ENCODE measurements around the gene CCDC6.
"Not testable (repeated sequence)": the region's sequence is repeated elsewhere in the genome, so short reads cannot be mapped to it uniquely, and the experiment has no call there.

The CCDC6 gene

DNA sequence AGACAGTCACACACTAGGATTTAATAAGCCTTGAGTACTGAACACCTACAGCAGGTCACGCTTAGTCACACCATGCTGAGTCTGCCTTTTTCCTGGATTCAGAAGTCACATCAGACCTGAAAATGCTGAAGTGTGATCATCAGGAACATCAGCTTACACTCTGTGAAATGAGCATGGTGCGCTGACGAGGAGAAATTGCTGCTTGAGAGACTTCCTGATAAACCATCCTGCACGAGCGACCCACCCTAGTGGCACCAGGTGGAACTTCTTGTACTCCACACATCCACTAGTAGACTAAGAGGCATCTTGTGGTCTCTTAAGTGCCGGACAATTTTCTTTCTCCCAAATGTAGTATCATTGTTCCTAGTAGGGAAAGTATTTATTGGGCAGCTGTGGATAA is 101.3 kb downstream of the CCDC6 start:
- DNase-seq, result peak; percentile 2

DNA sequence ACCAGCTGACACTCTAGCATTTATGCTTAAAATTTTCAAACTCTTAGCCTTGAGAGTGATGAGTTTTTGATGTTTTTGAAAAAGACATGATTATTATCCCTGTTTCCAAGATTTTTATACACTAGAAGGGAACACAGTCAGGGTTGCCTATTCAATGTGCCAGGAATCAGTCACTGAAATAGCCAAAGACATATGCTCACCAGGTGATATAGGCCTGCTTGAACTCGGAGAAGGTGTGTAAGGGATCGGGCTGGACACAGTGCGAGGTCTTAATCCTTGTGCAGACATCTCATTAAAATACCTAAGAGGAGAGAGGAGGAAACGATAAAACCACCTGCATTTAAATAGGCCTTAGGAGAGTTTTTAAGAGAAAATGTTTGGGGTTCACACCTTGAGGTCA is 102.1 kb downstream of the CCDC6 start:
- no peak for DNase-seq

DNA sequence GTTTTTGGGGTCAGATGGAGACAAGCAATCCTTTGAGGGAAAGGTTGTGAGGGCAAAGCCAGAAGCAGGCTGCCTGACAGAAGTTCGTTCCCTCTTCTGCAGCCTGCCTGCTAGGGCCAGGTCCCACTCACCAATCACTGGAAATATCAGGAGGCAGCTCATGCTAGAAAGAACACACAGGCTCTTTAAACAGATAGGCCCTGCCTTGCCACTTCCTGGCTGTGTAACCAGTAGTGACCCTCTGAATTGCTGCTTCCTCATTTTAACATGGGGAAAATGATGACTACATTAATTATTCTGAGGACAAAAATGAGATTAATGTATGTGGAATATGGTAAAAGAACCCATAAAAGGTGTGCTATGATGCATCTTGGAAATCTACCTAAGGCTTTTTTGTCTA is 102.6 kb downstream of the CCDC6 start:
- no peak for DNase-seq

DNA sequence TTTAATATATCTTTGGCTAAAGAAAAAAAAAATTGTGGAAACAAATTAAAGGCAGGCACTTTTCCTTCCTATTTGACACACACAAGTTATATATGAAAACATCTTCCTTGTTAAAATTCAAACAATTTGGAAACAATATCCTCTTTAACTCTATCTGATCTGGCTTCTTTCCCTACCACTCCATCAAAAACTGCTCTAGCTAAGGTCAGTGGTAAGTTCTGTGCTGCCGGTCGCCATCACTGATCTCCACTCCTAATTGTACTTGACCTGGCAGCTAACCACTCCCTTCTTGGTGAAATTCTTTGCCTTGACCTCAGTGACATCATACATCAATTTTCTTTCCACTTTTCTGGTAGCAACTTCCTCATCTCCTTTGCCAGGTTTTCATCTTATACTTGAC is 105.2 kb downstream of the CCDC6 start:
- DNase-seq, result no peak

DNA sequence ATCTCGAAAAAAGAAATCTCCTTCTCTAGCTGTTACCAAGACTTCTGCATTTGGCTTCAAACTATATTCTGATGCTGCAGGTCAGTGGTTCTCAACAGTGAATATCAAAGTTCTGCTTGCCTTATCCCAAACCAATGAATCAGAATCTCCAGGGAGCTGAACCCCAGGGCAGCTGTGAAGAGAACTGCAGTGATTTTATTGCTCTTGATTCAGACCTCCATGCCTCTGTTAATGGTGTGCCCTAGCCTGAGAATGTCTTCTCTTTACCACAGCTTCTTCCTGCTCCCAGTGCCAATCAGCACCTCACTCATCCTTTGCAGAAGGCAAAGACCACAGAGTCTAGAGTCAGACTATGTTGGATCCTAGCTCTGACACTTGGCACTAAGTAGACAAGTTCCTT is 106.9 kb downstream of the CCDC6 start:
- DNase-seq, result no peak

DNA sequence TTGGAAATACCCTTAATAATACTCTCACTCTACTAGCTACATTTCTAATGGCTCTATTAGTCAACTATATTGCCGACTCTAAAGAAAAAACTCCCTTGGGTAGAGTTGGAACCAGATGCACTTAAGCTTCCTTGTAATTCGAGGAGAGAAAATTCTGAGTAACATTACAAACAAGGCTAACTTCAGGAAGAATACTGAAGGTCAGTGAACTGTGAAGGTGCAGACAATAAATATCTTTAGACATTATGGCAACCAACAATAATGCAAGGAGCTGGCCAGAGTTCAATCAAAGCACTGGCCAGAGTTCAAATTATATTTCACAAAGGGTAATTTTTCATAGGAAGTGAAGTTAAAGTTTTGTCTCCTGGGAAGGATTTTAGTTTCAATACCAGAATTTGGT is 112.4 kb downstream of the CCDC6 start:
- DNase-seq, result no peak

- DNase-seq, result no peak
Measured at GRCh38 chr10:59792812-59793211, 113.5 kb downstream of the CCDC6 start.

DNA sequence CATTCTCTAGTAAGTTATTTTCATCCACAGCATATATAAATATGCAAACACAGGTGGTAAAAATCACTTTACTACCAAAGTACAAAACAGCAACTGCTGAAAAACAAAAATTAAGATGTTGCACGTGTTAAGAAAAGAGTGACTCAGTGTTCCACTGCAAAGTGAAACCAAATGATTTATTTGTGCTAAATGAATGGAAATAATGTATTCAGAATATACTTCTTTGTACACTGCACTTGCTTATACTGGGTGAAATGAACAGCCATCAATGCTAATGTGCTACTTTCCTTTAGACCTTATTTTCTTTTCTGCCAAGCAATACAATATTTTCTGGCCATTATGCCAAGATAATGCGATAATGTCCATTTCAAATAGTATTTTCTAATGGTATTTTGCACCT is 114.8 kb downstream of the CCDC6 start:
- no peak for DNase-seq

DNA sequence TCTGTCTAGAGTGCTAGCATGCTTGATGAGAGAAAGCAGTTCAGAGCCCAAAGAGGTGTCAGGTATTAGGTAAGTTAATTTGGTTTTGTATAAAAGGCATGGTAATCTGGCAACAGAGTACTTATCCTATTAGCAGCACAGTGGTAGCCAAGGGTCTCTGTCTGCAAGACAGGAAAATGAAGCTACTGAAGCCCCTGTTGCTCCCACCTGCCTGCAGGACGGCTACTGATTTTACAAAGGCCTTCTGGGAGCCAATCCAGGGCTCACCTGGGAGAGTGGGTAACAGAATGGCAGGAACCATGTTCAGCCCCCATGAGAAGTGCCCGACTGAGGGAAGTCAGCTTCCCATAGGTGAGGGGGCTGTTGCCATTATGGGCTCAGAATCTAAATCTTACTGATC is 116.3 kb downstream of the CCDC6 start:
- DNase-seq, result not testable (repeated sequence)

DNA sequence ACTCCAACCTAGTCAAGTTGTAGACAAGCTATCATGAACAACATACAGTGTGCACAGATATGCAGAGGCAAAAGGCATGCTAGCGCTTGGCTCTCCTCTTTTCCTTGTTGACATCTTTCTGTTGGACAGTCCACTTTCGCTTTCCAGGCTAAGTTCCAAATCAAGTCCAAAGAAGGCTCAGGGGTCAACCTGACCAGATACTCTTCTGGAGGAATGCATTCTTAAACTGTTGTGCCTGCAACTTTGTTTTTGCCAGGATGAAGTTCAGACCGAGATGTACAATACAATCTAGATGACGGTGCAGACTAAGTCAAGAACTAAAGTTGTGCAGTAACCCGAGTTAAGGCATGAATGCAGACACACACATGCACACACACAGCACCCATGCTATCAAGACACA is 117.4 kb downstream of the CCDC6 start:
- not testable (repeated sequence) for DNase-seq

DNA sequence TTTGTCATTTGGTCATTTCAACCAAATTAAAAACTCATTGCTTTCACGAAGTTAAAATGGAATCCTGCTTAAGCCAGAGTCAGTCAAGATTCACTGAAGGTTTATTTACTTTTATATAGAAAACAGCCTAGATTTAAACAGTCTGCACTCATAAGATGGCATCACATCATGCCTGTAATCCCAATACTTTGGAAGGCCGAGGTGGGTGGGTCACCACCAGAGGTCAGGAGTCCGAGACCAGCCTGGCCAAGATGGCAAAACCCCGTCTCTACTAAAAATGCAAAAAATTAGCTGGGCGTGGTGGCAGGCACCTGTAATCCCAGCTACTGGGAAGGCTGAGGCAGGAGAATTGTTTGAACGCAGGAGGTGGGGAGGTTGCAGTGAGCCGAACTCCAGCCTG is 119.3 kb downstream of the CCDC6 start:
- not testable (repeated sequence) for DNase-seq

DNA sequence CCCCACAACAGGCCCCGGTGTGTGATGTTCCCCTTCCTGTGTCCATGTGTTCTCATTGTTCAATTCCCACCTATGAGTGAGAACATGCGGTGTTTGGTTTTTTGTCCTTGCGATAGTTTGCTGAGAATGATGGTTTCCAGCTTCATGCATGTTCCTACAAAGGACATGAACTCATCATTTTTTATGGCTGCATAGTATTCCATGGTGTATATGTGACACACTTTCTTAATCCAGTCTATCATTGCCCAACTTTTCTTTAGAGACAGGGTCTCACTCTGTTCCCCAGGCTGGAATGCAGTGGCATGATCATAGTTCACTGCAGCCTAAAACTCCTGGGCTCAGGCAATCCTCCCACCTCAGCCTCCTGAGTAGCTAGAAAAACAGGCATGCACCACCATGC is 120.9 kb downstream of the CCDC6 start:
- not testable (repeated sequence) for DNase-seq

GRCh38 chr10:59781511-59781910 is 124.8 kb downstream of the CCDC6 start:
- no peak for DNase-seq

DNA sequence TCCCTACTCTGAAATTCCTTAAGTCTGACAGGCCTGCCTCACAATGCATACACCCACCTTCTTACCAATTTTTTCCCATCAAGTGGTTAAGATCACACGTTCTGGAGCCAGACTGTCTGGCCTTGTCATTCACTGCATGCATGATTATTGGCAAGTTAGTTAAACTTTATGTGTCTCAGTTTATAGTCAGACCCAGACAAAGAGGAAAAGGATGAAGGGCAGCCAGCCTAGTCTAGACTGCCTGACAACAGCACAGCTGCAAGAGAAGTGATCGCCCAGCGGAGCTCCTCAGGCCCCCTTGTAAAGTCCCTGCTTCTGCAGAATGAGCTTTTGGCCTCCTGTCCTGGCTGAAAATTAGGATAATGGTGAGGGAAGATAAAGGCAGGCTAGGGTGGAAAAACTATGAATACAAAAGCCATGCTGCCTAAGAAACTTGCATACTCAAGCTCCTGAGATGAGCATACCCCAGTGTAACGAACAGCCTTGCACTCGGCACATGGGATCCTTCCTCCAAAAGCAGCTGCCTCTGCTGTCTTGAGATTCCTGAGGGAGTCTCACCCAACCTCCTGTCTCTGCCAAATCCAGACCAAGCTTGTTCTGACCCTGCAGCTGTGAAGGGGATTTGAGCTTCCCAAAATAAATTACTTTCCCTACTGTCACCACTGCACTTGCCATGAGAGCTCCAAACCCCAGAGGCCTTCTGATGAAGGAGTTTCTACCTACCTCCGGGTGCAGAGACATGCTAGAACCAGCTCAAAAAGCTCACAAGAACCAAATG is 126.4 kb downstream of the CCDC6 start:
- DNase-seq, result no peak

GRCh38 chr10:59774451-59774850 is 131.9 kb downstream of the CCDC6 start:
- DNase-seq, result no peak

DNA sequence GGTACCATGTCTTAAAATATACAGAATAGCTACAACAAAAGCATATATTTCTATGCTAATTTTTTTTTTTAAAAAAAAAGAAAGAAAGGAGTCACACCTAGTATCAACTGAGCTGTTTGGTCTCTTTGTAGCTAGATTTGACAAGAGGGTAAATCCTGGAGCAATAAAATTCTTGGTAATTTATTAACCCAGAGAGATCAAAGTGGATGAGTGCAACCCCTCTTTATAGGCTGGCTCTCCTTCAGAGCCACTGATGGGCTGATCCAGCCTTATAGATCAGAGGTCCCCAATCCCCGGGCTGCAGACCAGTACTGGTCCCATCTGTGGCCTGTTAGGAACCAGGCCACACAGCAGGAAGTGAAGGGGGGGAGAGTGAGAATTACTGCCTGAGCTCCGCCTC is 133.3 kb downstream of the CCDC6 start:
- no peak for DNase-seq

DNA sequence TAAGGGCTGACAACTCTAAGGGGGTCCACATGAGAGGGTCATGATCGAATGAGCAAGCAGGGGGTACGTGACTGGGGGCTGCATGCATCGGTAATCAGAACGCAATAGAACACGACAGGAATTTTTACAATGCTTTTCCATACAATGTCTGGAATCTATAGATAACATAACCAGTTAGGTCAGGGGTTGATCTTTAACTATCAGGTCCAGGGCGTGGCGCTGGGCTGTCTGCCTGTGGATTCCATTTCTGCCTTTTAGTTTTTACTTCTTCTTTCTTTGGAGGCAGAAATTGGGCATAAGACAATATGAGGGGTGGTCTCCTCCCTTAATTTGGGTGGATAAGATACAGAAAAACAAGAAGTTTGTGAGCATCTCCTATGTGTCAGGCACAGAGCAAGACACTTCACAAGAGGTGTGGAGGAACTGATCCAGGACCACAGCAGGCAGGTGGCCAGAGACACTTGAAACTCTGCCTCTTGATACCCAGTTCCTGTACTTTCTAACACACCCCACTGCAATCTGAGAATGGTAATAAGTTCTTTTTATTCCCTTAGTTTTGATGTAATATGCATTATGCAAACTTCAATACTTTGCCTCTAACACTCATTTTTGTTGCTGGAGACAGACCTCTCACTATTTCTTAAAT is 135.1 kb downstream of the CCDC6 start:
- DNase-seq, result no peak

DNA sequence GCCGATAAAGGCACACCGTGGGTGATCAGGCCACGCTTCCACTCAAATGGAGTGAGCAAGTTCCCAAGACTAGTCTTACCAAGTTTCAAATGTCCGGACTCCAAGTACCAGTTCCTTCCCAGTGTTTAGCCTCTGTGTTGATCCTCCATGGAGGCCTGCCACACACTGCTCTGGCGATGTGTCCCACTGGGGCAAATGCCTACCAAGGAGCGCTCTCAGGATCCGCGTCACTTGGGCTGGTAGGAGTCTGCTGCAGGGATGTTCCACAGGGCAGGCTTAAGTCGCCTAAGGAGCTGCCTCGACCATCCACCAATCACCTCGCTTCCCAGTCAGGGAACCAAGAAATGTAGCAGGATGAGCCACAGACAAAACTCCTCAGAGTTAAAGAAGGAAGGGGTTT is 135.7 kb downstream of the CCDC6 start:
- DNase-seq, result no peak

DNA sequence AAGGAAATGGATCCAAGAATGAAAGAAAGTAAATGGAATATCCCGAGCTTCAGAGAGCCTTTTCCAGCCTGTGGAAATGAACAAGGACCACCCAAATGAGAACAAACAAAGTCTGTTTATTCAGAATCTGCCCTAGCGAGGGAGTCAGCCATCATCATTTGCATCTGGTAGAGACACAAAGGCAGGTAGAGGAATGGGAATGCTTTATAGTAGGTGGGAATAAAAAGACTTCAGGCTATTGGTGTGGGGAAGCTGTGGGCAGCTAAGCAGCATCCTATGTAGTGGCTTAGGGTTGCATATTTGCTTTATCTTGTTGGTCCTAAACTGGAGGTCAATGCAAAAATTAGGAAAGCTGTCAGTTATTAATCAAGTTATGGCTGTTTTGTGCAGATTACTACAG is 143.9 kb downstream of the CCDC6 start:
- DNase-seq, result no peak

DNA sequence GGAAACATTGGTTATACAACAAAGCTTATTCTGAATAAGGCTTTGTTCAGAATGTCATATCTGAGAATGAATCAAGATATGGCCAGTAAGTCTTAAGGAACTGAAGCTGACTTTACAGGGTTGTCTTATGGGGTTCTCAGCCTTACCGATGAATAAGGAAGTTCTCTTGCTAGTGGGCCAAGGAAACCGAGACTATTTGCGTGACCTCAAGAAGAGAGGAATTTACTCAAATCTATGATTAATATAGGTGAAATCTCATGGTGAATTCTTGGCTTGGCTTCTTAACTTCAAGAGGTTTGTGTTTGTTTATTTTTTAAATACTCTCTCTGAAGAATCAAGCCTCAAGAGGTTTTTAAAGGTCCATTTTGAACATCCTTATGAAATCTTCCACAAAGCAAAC is 148.4 kb downstream of the CCDC6 start:
- DNase-seq, result peak; percentile 58

DNA sequence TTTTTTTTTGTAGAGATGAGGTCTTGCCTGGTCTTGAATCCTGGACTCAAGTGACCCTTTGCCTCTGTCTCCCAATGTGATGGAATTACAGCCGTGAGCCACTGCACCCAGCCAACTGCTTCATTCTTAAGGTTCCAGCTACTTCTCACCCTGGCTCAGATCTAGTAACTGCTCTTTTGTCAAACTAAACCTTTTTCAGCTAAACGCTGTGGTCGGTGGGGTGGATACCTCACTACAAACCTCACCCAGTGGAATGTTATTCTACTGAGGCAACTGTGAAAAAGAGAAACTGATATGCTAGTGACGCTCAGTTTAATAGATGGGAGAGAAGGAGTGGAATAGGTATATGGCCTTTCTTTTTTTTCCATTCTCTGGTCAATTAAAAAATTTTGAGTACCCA is 151.4 kb downstream of the CCDC6 start:
- DNase-seq, result no peak

DNA sequence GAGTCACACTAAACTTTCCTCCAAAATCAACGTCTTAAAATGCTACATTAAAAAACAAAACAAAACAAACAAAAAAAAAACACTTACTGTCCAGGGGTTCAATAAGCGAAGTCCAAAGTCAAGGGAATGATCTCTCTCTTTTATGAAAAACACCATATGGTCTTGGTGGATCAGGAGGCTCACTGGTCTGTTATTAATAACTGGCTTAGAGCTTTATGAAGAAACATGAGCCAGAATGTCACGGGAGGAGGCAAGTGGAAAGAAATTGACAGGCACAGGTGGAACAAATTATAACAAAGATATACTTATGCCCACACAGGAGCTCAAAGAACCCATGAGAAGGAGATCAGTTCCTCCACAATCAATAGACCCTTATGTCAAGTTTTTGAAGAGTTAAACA is 153.1 kb downstream of the CCDC6 start, which contains the start of gene MRLN:
MRLN (minus strand) TSS at position 189 of the 400 bp plus-strand sequence.
- DNase-seq, result no peak

DNA sequence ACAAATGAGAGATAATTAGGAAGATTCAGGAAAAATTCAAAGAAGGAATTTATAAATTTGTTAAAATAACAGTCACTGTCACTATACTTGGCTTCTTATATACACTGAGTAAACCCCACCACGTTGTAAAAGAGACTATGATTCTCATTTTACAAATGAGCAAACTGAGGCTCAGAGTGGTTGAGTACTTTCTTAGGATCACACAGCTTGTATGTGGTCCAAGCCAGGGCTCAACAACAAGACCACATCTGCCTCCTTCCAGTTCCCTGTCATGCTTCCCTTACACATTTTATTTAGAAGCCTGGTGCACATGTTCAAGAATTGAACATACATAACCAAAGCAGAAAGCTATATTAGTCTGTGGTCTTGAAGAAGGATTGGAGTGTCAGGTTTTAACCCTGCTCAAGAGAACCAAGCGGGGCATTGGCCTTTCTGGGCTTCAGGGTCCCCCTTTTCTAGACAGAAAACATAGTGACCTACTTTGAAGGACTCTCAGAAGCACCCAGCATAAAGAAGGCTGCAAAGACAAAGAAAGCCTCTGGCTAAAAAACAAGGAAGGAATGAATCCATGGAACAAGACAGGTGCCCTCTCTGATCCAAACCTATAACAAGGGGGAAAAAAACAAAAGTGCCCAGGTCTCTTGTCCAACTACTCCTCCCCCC is 153.9 kb downstream of the CCDC6 start:
- no peak for DNase-seq
